Naive thymus-derived CD4-positive, alpha-beta T cell (primary cell): ENCODE data around the gene TECRL. TPM values are rescaled to one million over a fixed set of nuclear protein-coding genes. Genes with fewer than 3 reads are reported as not detected.

Experiments used
- ATAC-seq: fragments of 150-1000 bp; cut with Tn5 transposase; 2 replicates; pipeline ENCODE4 v1.10.0; 2021; ENCODE audit warnings: mild to moderate bottlenecking, moderate library complexity
- CTCF ChIA-PET: fragments of 350-600 bp; sonication (Branson Sonifier 250); formaldehyde crosslinking; loops from one replicate; lab custom pipeline; 2021; ENCODE audit warnings: antibody characterized with exemption; lab: Charles Lee
- POLR2A ChIA-PET: fragments of 350-600 bp; sonication (Branson Sonifier 250); formaldehyde crosslinking; loops from one replicate; lab custom pipeline; 2021; ENCODE audit warnings: antibody characterized with exemption, inconsistent platforms; lab: Charles Lee
- DNase-seq, 9 donors: peaks; one replicate each; pipeline versions ENCODE4 v3.0.0 to v3.0.0-alpha.2; 2020 to 2022; ENCODE audit warnings: mixed read lengths in 1 of 9
- H3K27ac ChIP-seq: one replicate; pipeline ENCODE4 v1.7.0; 2013; ENCODE audit warnings: mild to moderate bottlenecking, low read depth, low read length, moderate library complexity
- H3K27me3 ChIP-seq, 2 donors: one replicate each; pipeline ENCODE4 v1.7.0; 2013; ENCODE audit warnings: low read length in 2 of 2, mild to moderate bottlenecking in 2 of 2, moderate library complexity in 2 of 2; ENCODE audit not compliant: control insufficient read depth in 2 of 2, insufficient read depth in 2 of 2
- H3K36me3 ChIP-seq, 3 experiments: 1 replicate in 2 of 3; 2 replicates in 1 of 3; pipeline ENCODE4 v1.7.0; 2013; ENCODE audit warnings: low read length in 3 of 3, mild to moderate bottlenecking in 3 of 3, moderate library complexity in 1 of 3; ENCODE audit not compliant: insufficient read depth in 3 of 3, control insufficient read depth in 2 of 3
- H3K4me1 ChIP-seq, 2 donors: one replicate each; pipeline ENCODE4 v1.7.0; 2013; ENCODE audit warnings: low read length in 2 of 2, mild to moderate bottlenecking in 2 of 2, moderate library complexity in 1 of 2; ENCODE audit not compliant: control insufficient read depth in 2 of 2, insufficient read depth in 2 of 2
- H3K4me3 ChIP-seq: 2 replicates; pipeline ENCODE4 v1.7.0; 2013; ENCODE audit warnings: mild to moderate bottlenecking, low read length
- H3K9me3 ChIP-seq, 3 experiments: 1 replicate in 2 of 3; 2 replicates in 1 of 3; pipeline ENCODE4 v1.7.0; 2013; ENCODE audit warnings: low read length in 3 of 3; ENCODE audit not compliant: control insufficient read depth in 2 of 3
- H3K27ac Mint-ChIP-seq, 9 donors: one replicate each; pipeline ENCODE4 v1.8.0; 2020 to 2022; ENCODE audit warnings: mixed read lengths in 9 of 9, mild to moderate bottlenecking in 8 of 9, moderate library complexity in 5 of 9, inconsistent platforms in 2 of 9
- H3K27me3 Mint-ChIP-seq, 5 donors: one replicate each; pipeline ENCODE4 v1.8.0; 2021 to 2022; ENCODE audit warnings: mixed read lengths in 5 of 5, mild to moderate bottlenecking in 1 of 5
- H3K36me3 Mint-ChIP-seq, 5 donors: one replicate each; pipeline ENCODE4 v1.8.0; 2020 to 2022; ENCODE audit warnings: mixed read lengths in 5 of 5, mild to moderate bottlenecking in 3 of 5, inconsistent platforms in 1 of 5
- H3K4me1 Mint-ChIP-seq, 7 donors: one replicate each; pipeline ENCODE4 v1.8.0; 2020 to 2022; ENCODE audit warnings: mixed read lengths in 7 of 7, mild to moderate bottlenecking in 3 of 7, inconsistent platforms in 1 of 7
- H3K4me3 Mint-ChIP-seq, 10 donors: one replicate each; pipeline ENCODE4 v1.8.0; 2020 to 2022; ENCODE audit warnings: mild to moderate bottlenecking in 10 of 10, mixed read lengths in 10 of 10, moderate library complexity in 6 of 10, inconsistent platforms in 2 of 10
- H3K9me3 Mint-ChIP-seq, 11 donors: one replicate each; pipeline ENCODE4 v1.8.0; 2020 to 2022; ENCODE audit warnings: mixed read lengths in 11 of 11, mild to moderate bottlenecking in 4 of 11, inconsistent platforms in 1 of 11, moderate library complexity in 1 of 11
- intact Hi-C, 2 donors: fragments of 100-400 bp; cut with micrococcal nuclease; formaldehyde crosslinking; loops; one replicate each; pipeline ENCODE4 v1.15.1; 2023
- polyA plus RNA-seq, 2 donors: library from polyadenylated mRNA; unstranded; fragments of 300-500 nt; fragmentation: Illumina TruSeq; gene quantifications; one replicate each; pipeline ENCODE4 v1.2.3, GENCODE V29; 2021
- total RNA-seq, 6 experiments: library from RNA in 5 of 6; stranded (reverse) in 5 of 6; gene quantifications; 1 replicate in 5 of 6; 2 replicates in 1 of 6; pipeline ENCODE4 v1.2.3 and lab custom pipeline; 2021 to 2026

TECRL gene
- total and polyA plus RNA-seq, 7 experiments from 2014 or later = not detected

- H3K27ac Mint-ChIP-seq = no peak overlapping the region
- ChIA-PET CTCF (no interaction called here), POLR2A (no interaction called here)
- no peaks in the 10 kb centered on the region for H3K27me3 ChIP-seq
- DNase-seq = no peak
- H3K36me3 ChIP-seq = no peaks in the 10 kb centered on the region
- no peaks in the 10 kb centered on the region for H3K4me1 ChIP-seq
- no peak overlapping the region for H3K27ac ChIP-seq
- ATAC-seq = no peak
- no peaks in the 10 kb centered on the region for H3K4me1 Mint-ChIP-seq
- no peak overlapping the region for H3K4me3 Mint-ChIP-seq
- no peaks in the 10 kb centered on the region for H3K9me3 ChIP-seq
- intact Hi-C loops = no loop called here
- H3K4me3 ChIP-seq = no peak overlapping the region
- H3K36me3 Mint-ChIP-seq = no peaks in the 10 kb centered on the region
- peaks cover 6 to 40% (median 9%) of the 10 kb centered on the region in 11 donors for H3K9me3 Mint-ChIP-seq
- no peaks in the 10 kb centered on the region for H3K27me3 Mint-ChIP-seq
Observed at GRCh38 chr4:64361399-64361740, 47.9 kb downstream of the TECRL start.

DNA sequence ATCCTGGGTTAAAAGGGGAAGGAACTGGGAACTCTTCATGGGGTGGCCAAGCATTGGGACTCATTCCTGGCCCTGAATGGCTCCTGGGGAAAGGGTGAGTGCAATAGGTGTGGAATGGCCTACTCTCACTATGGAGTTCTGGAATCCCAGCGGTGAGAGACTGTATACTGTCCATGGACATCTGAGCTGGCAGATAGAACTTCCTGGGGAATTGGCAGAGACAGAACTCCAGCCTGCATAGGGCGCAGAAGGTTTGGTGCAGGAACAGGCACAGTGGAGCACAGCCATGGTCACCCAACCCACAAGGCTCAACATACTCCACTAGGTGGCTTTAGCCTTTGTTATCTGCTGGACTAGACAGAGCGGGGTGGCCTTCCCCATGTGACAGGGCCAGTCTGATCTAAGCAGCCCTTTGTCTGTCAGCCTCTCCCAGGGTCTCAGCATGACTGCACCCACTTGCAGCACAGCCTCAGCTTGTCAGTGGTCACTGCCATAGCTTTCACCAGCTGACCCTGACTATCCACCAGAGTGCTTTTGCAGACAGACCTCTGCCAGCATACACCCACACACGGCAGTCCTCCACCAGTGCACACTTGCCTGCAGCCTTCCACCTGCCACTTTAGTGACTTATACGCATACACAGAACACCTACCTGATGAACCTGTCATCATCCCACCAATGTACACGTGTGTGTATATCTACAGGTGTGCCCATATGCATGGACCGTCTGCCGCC is 48.4 kb downstream of the TECRL start:
- Mint-ChIP-seq H3K4me1 (no peaks in the 10 kb centered on the region), H3K36me3 (no peaks in the 10 kb centered on the region), H3K27me3 (no peaks in the 10 kb centered on the region), H3K27ac (no peak overlapping the region), H3K4me3 (no peak overlapping the region), H3K9me3 (peaks cover 6 to 34% (median 9%) of the 10 kb centered on the region in 11 donors)
- ChIA-PET POLR2A (no interaction called here), CTCF (no interaction called here)
- no peaks in the 10 kb centered on the region for H3K27me3 ChIP-seq
- ATAC-seq (no peak), DNase-seq (no peak)
- no peak overlapping the region for H3K4me3 ChIP-seq
- H3K27ac ChIP-seq = no peak overlapping the region
- no peaks in the 10 kb centered on the region for H3K9me3 ChIP-seq
- H3K4me1 ChIP-seq = no peaks in the 10 kb centered on the region
- intact Hi-C loops = no loop called here
- no peaks in the 10 kb centered on the region for H3K36me3 ChIP-seq

- H3K27ac ChIP-seq = no peak overlapping the region
- POLR2A ChIA-PET = no interaction called here
- Mint-ChIP-seq H3K9me3 (peaks cover 6 to 32% (median 7%) of the 10 kb centered on the region in 11 donors), H3K27me3 (no peaks in the 10 kb centered on the region), H3K27ac (no peak overlapping the region), H3K4me1 (no peaks in the 10 kb centered on the region), H3K36me3 (no peaks in the 10 kb centered on the region), H3K4me3 (no peak overlapping the region)
- no peak overlapping the region for H3K4me3 ChIP-seq
- H3K9me3 ChIP-seq = no peaks in the 10 kb centered on the region
- CTCF ChIA-PET = no interaction called here
- intact Hi-C loops = no loop called here
- no peaks in the 10 kb centered on the region for H3K27me3 ChIP-seq
- no peaks in the 10 kb centered on the region for H3K36me3 ChIP-seq
- ATAC-seq (no peak), DNase-seq (no peak)
- no peaks in the 10 kb centered on the region for H3K4me1 ChIP-seq
Observed at GRCh38 chr4:64359489-64359888, 49.8 kb downstream of the TECRL start.

DNA sequence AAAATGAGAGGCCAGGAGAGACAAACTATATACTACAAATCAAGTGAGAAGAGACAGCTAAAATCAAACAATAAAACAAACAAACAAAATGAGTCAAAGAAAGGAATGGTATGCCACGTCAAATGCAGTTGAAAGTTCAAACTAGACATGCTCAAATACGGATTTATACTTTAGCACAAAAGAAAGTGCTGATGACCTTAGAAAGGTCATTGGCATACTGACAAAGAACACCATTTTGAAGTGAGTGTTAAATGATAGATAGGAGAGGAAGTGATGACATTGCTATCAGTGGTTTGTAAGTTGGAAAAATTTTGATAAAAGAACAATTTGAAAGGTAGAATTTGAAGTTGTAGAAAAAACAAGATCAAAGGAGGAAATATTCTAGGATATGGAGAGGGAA is 55.3 kb downstream of the TECRL start:
- H3K27me3 ChIP-seq = no peaks in the 10 kb centered on the region
- Mint-ChIP-seq H3K27ac (no peak overlapping the region), H3K4me3 (no peak overlapping the region), H3K27me3 (no peaks in the 10 kb centered on the region), H3K36me3 (no peaks in the 10 kb centered on the region), H3K4me1 (no peaks in the 10 kb centered on the region), H3K9me3 (peaks cover 0 to 30% (median 6%) of the 10 kb centered on the region in 11 donors)
- no peaks in the 10 kb centered on the region for H3K4me1 ChIP-seq
- no peaks in the 10 kb centered on the region for H3K36me3 ChIP-seq
- CTCF ChIA-PET = no interaction called here
- H3K4me3 ChIP-seq = no peak overlapping the region
- intact Hi-C loops = no loop called here
- POLR2A ChIA-PET = no interaction called here
- DNase-seq (no peak), ATAC-seq (no peak)
- H3K27ac ChIP-seq = no peak overlapping the region
- H3K9me3 ChIP-seq = no peaks in the 10 kb centered on the region

- Histone ChIP-seq H3K4me3 (no peak overlapping the region), H3K27me3 (no peaks in the 10 kb centered on the region), H3K36me3 (no peaks in the 10 kb centered on the region), H3K9me3 (no peaks in the 10 kb centered on the region), H3K4me1 (no peaks in the 10 kb centered on the region), H3K27ac (no peak overlapping the region)
- intact Hi-C loops = no loop called here
- no peak overlapping the region for H3K4me3 Mint-ChIP-seq
- CTCF ChIA-PET = no interaction called here
- no peak overlapping the region for H3K27ac Mint-ChIP-seq
- POLR2A ChIA-PET = no interaction called here
- no peaks in the 10 kb centered on the region for H3K27me3 Mint-ChIP-seq
- no peaks in the 10 kb centered on the region for H3K36me3 Mint-ChIP-seq
- ATAC-seq = no peak
- no peak for DNase-seq
- H3K9me3 Mint-ChIP-seq = peaks cover 6 to 21% (median 8%) of the 10 kb centered on the region in 11 donors
- H3K4me1 Mint-ChIP-seq = no peaks in the 10 kb centered on the region
Observed at GRCh38 chr4:64341711-64342110, 67.5 kb downstream of the TECRL start.

- H3K36me3 Mint-ChIP-seq = no peaks in the 10 kb centered on the region
- Histone ChIP-seq H3K27me3 (no peaks in the 10 kb centered on the region), H3K4me1 (no peaks in the 10 kb centered on the region), H3K36me3 (no peaks in the 10 kb centered on the region), H3K4me3 (no peak overlapping the region), H3K9me3 (no peaks in the 10 kb centered on the region), H3K27ac (no peak overlapping the region)
- H3K9me3 Mint-ChIP-seq = peaks cover 5 to 20% (median 8%) of the 10 kb centered on the region in 11 donors
- H3K4me1 Mint-ChIP-seq = no peaks in the 10 kb centered on the region
- no peak overlapping the region for H3K27ac Mint-ChIP-seq
- intact Hi-C loops = no loop called here
- no peak for DNase-seq
- no peak for ATAC-seq
- no peaks in the 10 kb centered on the region for H3K27me3 Mint-ChIP-seq
- ChIA-PET CTCF (no interaction called here), POLR2A (no interaction called here)
- H3K4me3 Mint-ChIP-seq = no peak overlapping the region
Observed at GRCh38 chr4:64340218-64341110, 68.8 kb downstream of the TECRL start.
